COLO668 (cell line): Measurements from ENCODE around the gene TUBA8.
"Not testable (repeated sequence)": the region's sequence is repeated elsewhere in the genome, so short reads cannot be mapped to it uniquely, and the experiment has no call there.

ENCODE experiments used
- DNase-seq: peaks from one replicate; lab custom pipeline; 2025; ENCODE audit not compliant: unreplicated experiment; lab: John Stamatoyannopoulos, UW

The TUBA8 gene

GRCh38 chr22:18165356-18165755 is 54.7 kb downstream of the TUBA8 start:
- DNase-seq, result not testable (repeated sequence)

DNA sequence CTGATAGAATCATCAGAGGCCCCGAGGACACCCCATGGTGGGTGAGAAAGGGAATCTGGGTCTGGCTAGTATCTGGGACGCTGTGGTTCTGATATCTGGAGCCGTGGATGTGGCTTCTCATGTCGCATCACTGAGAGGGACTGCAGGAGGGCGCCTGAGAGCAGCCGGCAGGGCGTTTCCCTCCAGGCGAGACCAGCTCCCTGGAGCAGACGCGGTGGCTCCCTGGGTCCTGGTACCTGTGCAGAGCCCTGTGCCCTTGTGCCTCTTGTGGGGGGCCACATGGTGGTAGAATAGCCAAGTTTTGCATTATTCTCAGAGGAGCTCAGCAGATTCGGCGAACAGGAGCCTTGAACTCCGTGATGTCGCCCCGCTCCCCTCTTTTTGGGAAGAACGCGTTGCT is 59.7 kb downstream of the TUBA8 start:
- DNase-seq, result not testable (repeated sequence)

GRCh38 chr22:18172203-18172602 is 61.6 kb downstream of the TUBA8 start:
- not testable (repeated sequence) for DNase-seq

DNA sequence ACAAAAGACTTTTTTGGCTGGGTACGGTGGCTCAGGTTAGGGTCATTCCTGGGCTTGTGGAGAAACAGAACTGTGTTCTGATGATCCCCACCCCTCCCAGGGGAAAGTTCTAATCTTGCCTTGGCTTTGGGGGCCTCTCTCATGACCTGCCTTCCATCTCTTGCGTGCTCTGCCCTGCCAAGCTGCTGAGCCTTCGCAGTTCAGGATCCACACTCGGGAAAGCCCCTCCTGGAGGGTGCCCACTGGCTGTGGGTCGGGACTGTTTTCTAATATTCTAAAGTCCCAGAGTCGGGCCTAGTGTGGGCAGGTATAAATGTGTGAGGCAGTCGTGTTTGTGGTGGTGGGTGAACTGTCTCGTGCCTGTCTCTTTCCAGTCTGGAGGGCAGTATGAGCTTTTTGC is 62.2 kb downstream of the TUBA8 start:
- not testable (repeated sequence) for DNase-seq

GRCh38 chr22:18173441-18173840 is 62.8 kb downstream of the TUBA8 start:
- not testable (repeated sequence) for DNase-seq
